AG04450 (cell line): Measurements from ENCODE around the gene CFAP54. TPM values are rescaled to one million over a fixed set of nuclear protein-coding genes. Genes with fewer than 3 reads are reported as not detected.
"Not testable (repeated sequence)": the region's sequence is repeated elsewhere in the genome, so short reads cannot be mapped to it uniquely, and the experiment has no call there.

Experiments
- CTCF ChIA-PET: fragments of 300-600, 350-600 bp; formaldehyde crosslinking; extraction: SDS; loops from one replicate; lab custom pipeline; 2022; ENCODE audit warnings: antibody characterized with exemption, inconsistent platforms; lab: Charles Lee
- POLR2A ChIA-PET: fragments of 350-600 bp; formaldehyde crosslinking; extraction: SDS; loops from one replicate; lab custom pipeline; 2021; ENCODE audit warnings: antibody characterized with exemption, inconsistent platforms; lab: Yijun Ruan, JAX
- DNase-seq: peaks from one replicate; pipeline ENCODE4 v3.0.0-alpha.2; 2011; ENCODE audit warnings: low read depth, low spot score
- H3K27ac ChIP-seq: one replicate; pipeline ENCODE4 v1.5.1; 2012; ENCODE audit warnings: low read depth, low read length, control low read depth
- H3K27me3 ChIP-seq: one replicate; pipeline ENCODE4 v1.6.0; 2012; ENCODE audit warnings: low read length; ENCODE audit not compliant: control insufficient read depth, insufficient read depth
- H3K4me3 ChIP-seq: 2 replicates; pipeline ENCODE4 v1.5.1; 2011; ENCODE audit warnings: mild to moderate bottlenecking, low read depth, low read length, control low read depth
- H3K9me3 ChIP-seq: 2 replicates; pipeline ENCODE4 v1.5.1; 2012; ENCODE audit warnings: low read length; ENCODE audit not compliant: control insufficient read depth, insufficient read depth
- CTCF ChIP-seq: IDR thresholded peaks from 2 replicates; pipeline ENCODE4 v1.5.1; 2011; ENCODE audit warnings: low read depth, low read length, control low read depth, inconsistent platforms
- polyA plus RNA-seq: library from polyadenylated mRNA; depleted of rRNA; stranded (reverse); fragments of >200 nt; gene quantifications from 2 replicates; pipeline ENCODE4 v1.2.3, GENCODE V29; 2011

Gene CFAP54
- polyA plus RNA-seq, 1 experiment = 0.82 TPM

GRCh38 chr12:96454396-96454795, 35.0 kb upstream of the CFAP54 start:
- CTCF ChIA-PET = interaction anchor here (1.4 kb wide), 1 partner anchor 34 kb away, joined by 3 read pairs; no protein-coding TSS in a partner anchor

DNA sequence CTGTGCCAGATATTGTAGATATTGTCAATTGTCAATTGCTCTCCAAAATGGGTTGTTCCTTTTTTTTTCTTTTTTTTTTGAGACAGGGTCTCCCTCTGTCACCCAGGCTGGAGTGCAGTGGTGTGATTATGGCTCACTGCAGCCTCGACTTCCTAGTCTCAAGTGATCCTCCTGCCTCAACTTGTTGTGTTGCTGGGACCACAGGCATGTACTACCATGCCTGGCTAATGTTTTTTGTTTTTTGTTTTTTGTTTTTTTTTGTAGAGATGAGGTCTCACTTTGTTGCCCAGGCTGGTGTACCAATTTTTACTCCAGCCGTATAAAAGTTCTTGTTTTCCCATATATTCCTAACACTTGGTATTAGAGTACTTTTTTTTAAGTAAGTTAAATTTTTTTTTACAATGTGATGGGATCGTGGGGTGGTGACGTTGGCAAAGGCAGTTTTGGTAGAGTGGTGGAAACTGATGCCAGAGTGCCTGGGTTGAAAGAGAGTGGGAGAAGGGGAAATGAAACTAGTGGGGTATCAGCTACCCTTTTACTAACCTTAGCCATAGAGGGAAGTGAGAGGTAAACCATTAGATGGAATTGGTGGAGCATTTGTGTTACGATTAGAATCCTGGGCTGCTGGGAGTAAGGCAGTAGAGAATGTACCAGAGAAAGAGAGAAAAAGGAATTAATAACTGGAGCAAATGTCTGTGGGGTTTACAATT, 33.0 kb upstream of the CFAP54 start:
- ChIA-PET CTCF (interaction anchor here (2.3 to 2.6 kb wide), 2 partner anchors 33 to 60 kb away, joined by 6 to 12 read pairs; partner anchors contain the start of gene CFAP54), POLR2A (interaction anchor here (0.6 to 1.8 kb wide), 2 partner anchors 9 to 19 kb away, joined by 3 to 7 read pairs; no protein-coding TSS in a partner anchor)

More at GRCh38 chr12:96454396-96454795, 35.0 kb upstream of the CFAP54 start:
- Histone ChIP-seq H3K27ac (no peak overlapping the region), H3K27me3 (no peaks in the 10 kb centered on the region), H3K9me3 (no peaks in the 10 kb centered on the region; the same call in 1 of the 2 replicates), H3K4me3 (no peak overlapping the region)
- no peak for DNase-seq
- TF ChIP-seq CTCF = no peak
- POLR2A ChIA-PET = no interaction called here

GRCh38 chr12:96457191-96457930, 32.0 kb upstream of the CFAP54 start:
- CTCF ChIA-PET = interaction anchor here (0.7 to 2.6 kb wide), 5 partner anchors 11 to 242 kb away, joined by 3 to 12 read pairs (median 6); partner anchors contain the start of gene CFAP54
- no peak overlapping the region for H3K4me3 ChIP-seq
- POLR2A ChIA-PET = interaction anchor here (0.6 to 1.8 kb wide), 2 partner anchors 13 to 20 kb away, joined by 3 to 7 read pairs; no protein-coding TSS in a partner anchor

More for the DNA sequence above, 33.0 kb upstream of the CFAP54 start:
- no peak for TF ChIP-seq CTCF
- no peak overlapping the region for H3K27ac ChIP-seq
- no peaks in the 10 kb centered on the region for H3K27me3 ChIP-seq
- no peaks in the 10 kb centered on the region; the same call in 1 of the 2 replicates for H3K9me3 ChIP-seq
- no peak for DNase-seq
- no peak overlapping the region for H3K4me3 ChIP-seq

GRCh38 chr12:96459281-96459680, 30.1 kb upstream of the CFAP54 start:
- DNase-seq, H3K4me3 ChIP-seq, H3K9me3 ChIP-seq, H3K27me3 ChIP-seq, POLR2A ChIA-PET, CTCF ChIA-PET, H3K27ac ChIP-seq: not testable (repeated sequence)

More at GRCh38 chr12:96457191-96457930, 32.0 kb upstream of the CFAP54 start:
- DNase-seq = no peak
- no peaks in the 10 kb centered on the region for H3K27me3 ChIP-seq
- H3K9me3 ChIP-seq = no peaks in the 10 kb centered on the region
- TF ChIP-seq CTCF = no peak
- H3K27ac ChIP-seq = no peak overlapping the region

DNA sequence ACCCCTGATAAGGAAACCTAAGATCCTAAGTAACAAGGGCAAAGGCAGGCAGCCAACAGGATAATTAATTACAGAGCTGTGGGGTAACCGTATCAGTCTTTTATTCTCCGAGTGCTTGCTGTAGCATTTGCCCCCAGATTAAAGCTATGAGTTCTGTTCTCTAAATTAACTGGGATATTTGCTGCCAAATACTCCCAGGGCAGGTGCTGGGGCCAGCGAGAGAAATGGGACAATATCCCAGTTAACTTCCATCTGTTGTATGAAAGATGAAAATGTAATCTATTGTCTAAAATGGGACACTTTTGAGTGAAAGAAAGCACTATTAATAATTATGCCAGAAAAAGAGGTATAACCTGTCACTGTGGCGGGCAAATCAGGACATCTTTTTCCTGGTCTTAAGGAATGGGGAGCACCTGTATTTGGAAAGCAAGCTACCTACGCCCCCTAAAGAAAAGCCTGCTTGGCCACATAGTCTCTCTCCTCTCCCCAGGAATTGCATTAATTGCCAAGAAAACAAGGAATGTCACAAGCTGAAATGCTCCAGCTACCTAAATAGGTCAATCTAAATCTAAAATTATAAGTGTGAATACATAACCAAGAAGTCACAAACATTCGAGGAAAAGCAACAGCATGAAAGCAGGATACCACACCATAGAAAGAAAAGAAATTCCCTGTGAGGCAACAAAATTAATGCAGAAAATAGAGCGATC, 26.7 kb upstream of the CFAP54 start:
- CTCF ChIA-PET = interaction anchor here (1.3 to 1.5 kb wide), 2 partner anchors 24 to 27 kb away, joined by 4 to 5 read pairs; partner anchors contain the start of gene CFAP54
- POLR2A ChIA-PET = no interaction called here
- H3K27ac ChIP-seq = no peak overlapping the region
- DNase-seq = no peak
- H3K4me3 ChIP-seq = no peak overlapping the region
- H3K9me3 ChIP-seq = no peaks in the 10 kb centered on the region
- TF ChIP-seq CTCF = no peak
- no peaks in the 10 kb centered on the region for H3K27me3 ChIP-seq
